ENCODE measurements around the gene LRP4.

DNA sequence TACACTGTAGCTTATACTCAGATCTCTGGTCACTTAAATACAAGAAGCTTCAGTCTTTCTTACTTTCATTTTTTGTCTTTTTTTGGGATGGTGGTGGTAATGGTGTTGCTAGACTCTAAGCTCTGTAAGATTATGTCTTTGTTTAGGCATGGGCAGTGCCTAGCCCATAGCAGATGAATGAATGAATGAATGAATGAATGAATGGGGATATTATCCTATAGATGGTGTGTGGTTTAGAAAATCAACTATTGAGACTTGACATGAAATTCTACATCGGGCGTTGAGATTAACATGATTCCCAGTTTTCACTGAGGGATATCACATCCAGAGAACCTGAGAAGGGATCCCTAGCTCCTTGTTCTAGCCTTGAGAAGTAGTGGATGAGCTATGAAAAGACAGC lies 62.5 kb downstream of the LRP4 start:
- TF ChIP-seq, protein P1, sequence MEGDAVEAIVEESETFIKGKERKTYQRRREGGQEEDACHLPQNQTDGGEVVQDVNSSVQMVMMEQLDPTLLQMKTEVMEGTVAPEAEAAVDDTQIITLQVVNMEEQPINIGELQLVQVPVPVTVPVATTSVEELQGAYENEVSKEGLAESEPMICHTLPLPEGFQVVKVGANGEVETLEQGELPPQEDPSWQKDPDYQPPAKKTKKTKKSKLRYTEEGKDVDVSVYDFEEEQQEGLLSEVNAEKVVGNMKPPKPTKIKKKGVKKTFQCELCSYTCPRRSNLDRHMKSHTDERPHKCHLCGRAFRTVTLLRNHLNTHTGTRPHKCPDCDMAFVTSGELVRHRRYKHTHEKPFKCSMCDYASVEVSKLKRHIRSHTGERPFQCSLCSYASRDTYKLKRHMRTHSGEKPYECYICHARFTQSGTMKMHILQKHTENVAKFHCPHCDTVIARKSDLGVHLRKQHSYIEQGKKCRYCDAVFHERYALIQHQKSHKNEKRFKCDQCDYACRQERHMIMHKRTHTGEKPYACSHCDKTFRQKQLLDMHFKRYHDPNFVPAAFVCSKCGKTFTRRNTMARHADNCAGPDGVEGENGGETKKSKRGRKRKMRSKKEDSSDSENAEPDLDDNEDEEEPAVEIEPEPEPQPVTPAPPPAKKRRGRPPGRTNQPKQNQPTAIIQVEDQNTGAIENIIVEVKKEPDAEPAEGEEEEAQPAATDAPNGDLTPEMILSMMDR (conservative IDR thresholded peaks at IDR 0.05; ENCODE audit: low read depth, low read length), result no peak
- TF ChIP-seq POLR2A (IDR thresholded peaks at IDR 0.05; ENCODE audit: low read depth, low read length), result no peak
- no peak for TF ChIP-seq RAD21 (IDR thresholded peaks at IDR 0.05; ENCODE audit: low read length)
- no peak for TF ChIP-seq MXI1 (IDR thresholded peaks at IDR 0.05; ENCODE audit: borderline replicate concordance, low read depth, low read length)
- TF ChIP-seq SMC3 (IDR thresholded peaks at IDR 0.05; ENCODE audit: low read depth, low read length), result no peak
